Measurements from ENCODE around the gene WNK1.
"Not testable (repeated sequence)": the region's sequence is repeated elsewhere in the genome, so short reads cannot be mapped to it uniquely, and the experiment has no call there.

WNK1 gene

DNA sequence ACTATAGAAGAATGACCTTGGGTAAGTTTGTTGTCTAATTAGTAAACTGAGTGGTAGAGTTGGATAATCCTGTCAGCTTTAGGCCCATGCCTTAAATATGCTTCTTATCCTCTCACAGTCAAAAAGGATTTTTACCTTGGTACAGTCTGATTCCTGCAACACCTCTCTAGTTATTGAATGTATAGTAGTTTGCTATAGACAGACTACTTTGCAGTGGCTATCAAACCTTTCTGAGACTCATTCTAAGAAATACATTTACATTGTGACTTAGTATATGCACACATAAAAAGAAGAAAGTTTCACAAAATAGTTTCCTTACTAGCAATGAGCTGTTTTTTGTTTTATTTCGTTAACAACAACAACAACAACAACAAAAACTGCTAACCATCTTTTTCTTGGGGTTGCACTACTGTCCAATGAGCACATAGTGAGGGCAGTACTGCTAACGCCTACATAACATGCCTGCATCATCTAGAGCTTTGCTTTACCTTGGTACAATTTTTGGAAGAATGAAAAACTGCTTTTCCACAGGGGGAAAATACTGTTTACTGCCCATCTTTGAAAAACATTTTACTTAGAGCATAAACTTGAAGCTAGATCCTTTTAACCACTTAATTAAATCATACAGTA is 28.5 kb downstream of the WNK1 start:
- no peak for DNase-seq (ENCODE audit: low read depth)
- TF ChIP-seq, protein P1, sequence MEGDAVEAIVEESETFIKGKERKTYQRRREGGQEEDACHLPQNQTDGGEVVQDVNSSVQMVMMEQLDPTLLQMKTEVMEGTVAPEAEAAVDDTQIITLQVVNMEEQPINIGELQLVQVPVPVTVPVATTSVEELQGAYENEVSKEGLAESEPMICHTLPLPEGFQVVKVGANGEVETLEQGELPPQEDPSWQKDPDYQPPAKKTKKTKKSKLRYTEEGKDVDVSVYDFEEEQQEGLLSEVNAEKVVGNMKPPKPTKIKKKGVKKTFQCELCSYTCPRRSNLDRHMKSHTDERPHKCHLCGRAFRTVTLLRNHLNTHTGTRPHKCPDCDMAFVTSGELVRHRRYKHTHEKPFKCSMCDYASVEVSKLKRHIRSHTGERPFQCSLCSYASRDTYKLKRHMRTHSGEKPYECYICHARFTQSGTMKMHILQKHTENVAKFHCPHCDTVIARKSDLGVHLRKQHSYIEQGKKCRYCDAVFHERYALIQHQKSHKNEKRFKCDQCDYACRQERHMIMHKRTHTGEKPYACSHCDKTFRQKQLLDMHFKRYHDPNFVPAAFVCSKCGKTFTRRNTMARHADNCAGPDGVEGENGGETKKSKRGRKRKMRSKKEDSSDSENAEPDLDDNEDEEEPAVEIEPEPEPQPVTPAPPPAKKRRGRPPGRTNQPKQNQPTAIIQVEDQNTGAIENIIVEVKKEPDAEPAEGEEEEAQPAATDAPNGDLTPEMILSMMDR (IDR thresholded peaks at IDR 0.05; ENCODE audit: low read depth, low read length, missing control alignments): no peak
- H3K4me3 ChIP-seq (ENCODE audit: low read depth, low read length): no peak overlapping the region

GRCh38 chr12:785706-786105 is 33.3 kb downstream of the WNK1 start:
- no peak for DNase-seq (ENCODE audit: low read depth)
- no peak overlapping the region for H3K4me3 ChIP-seq (ENCODE audit: low read depth, low read length)
- TF ChIP-seq, protein P1 (IDR thresholded peaks at IDR 0.05; ENCODE audit: low read depth, low read length, missing control alignments): no peak

GRCh38 chr12:788288-788687 is 35.9 kb downstream of the WNK1 start:
- DNase-seq (ENCODE audit: low read depth): no peak
- H3K4me3 ChIP-seq (ENCODE audit: low read depth, low read length): no peak overlapping the region
- TF ChIP-seq, protein P1 (IDR thresholded peaks at IDR 0.05; ENCODE audit: low read depth, low read length, missing control alignments): no peak

GRCh38 chr12:788762-789161 is 36.4 kb downstream of the WNK1 start:
- H3K4me3 ChIP-seq (ENCODE audit: low read depth, low read length): not testable (repeated sequence)

DNA sequence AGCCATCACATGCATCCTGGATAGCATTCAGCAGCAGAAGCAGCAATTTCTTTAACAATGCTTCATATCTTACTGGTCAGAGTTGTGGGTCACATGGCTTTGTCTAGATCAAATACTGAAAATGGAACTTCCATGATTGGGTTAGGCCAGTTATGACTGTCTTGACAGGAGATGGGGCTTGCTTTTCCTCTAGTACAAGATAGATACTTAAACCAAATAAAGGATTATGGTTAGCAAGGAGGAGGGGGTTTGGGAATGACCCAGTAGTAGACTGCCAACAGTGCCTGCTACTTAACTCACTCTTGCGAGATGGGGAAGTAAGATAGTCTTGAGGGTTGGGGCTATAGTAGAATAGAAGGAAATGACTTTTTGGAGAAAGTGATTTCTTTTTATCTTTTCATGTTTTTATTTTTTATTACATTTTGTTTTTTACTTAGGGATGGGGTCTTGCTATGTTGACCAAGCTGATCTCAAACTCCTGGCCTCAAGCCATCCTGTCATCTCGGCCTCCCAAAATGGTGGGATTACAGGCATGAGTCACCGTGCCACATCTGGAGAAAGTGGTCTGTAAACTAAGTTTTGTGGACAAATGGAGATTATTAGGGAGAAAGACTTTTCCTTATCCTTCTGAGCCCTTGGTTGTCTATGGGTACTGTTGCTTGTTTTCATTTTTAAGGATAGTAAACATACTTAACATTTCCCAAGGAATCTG is 37.6 kb downstream of the WNK1 start:
- no peak for DNase-seq (ENCODE audit: low read depth)
- TF ChIP-seq, protein P1 (IDR thresholded peaks at IDR 0.05; ENCODE audit: low read depth, low read length, missing control alignments): no peak

More at GRCh38 chr12:788762-789161, 36.4 kb downstream of the WNK1 start:
- not testable (repeated sequence) for DNase-seq (ENCODE audit: low read depth)

GRCh38 chr12:790608-791007 is 38.2 kb downstream of the WNK1 start:
- no peak overlapping the region for H3K4me3 ChIP-seq (ENCODE audit: low read depth, low read length)
- TF ChIP-seq, protein P1 (IDR thresholded peaks at IDR 0.05; ENCODE audit: low read depth, low read length, missing control alignments): no peak
- no peak for DNase-seq (ENCODE audit: low read depth)

More for the DNA sequence above, 37.6 kb downstream of the WNK1 start:
- no peak overlapping the region for H3K4me3 ChIP-seq (ENCODE audit: low read depth, low read length)

- TF ChIP-seq, protein P1 (IDR thresholded peaks at IDR 0.05; ENCODE audit: low read depth, low read length, missing control alignments): no peak
- H3K4me3 ChIP-seq (ENCODE audit: low read depth, low read length): no peak overlapping the region
- no peak for DNase-seq (ENCODE audit: low read depth)
Observed at GRCh38 chr12:793037-793436, 40.7 kb downstream of the WNK1 start.

Data from GM12864 (cell line).